Naive thymus-derived CD8-positive, alpha-beta T cell (primary cell): ENCODE measurements around the gene ARHGAP26. TPM values are rescaled to one million over a fixed set of nuclear protein-coding genes. Genes with fewer than 3 reads are reported as not detected.
A peak's percentile ranks its signal among the peaks of the same experiment; 100 is the strongest.

Experiments
- ATAC-seq, 2 donors: fragments of 150-1000 bp; cut with Tn5 transposase in 1 of 2; sonication (Bioruptor Pico), chemical (Tn5 transposase) in 1 of 2; 1 replicate in 1 of 2; 2 replicates in 1 of 2; pipeline ENCODE4 v1.10.0; 2021; ENCODE audit warnings: mild to moderate bottlenecking in 2 of 2, moderate library complexity in 2 of 2
- POLR2A ChIA-PET: fragments of 350-600 bp; sonication (Branson Sonifier 250); formaldehyde crosslinking; loops from one replicate; lab custom pipeline; 2021; ENCODE audit warnings: antibody characterized with exemption; lab: Charles Lee
- DNase-seq, 10 donors: peaks; one replicate each; pipeline versions ENCODE4 v3.0.0 to v3.0.0-alpha.2; 2020 to 2022
- H3K27ac Mint-ChIP-seq, 10 donors: one replicate each; pipeline ENCODE4 v1.8.0; 2020 to 2022; ENCODE audit warnings: mild to moderate bottlenecking in 10 of 10, mixed read lengths in 10 of 10, moderate library complexity in 4 of 10, inconsistent platforms in 1 of 10
- H3K27me3 Mint-ChIP-seq, 5 donors: one replicate each; pipeline ENCODE4 v1.8.0; 2021 to 2022; ENCODE audit warnings: mixed read lengths in 5 of 5
- H3K36me3 Mint-ChIP-seq, 3 donors: one replicate each; pipeline ENCODE4 v1.8.0; 2020 to 2022; ENCODE audit warnings: mixed read lengths in 3 of 3, mild to moderate bottlenecking in 2 of 3, inconsistent platforms in 1 of 3
- H3K4me1 Mint-ChIP-seq, 4 donors: one replicate each; pipeline ENCODE4 v1.8.0; 2021 to 2022; ENCODE audit warnings: mixed read lengths in 4 of 4
- H3K4me3 Mint-ChIP-seq, 10 donors: one replicate each; pipeline ENCODE4 v1.8.0; 2020 to 2022; ENCODE audit warnings: mild to moderate bottlenecking in 10 of 10, mixed read lengths in 10 of 10, moderate library complexity in 6 of 10, inconsistent platforms in 1 of 10
- H3K9me3 Mint-ChIP-seq, 9 donors: one replicate each; pipeline ENCODE4 v1.8.0; 2020 to 2022; ENCODE audit warnings: mixed read lengths in 9 of 9, mild to moderate bottlenecking in 3 of 9, inconsistent platforms in 1 of 9, moderate library complexity in 1 of 9
- polyA plus RNA-seq, 3 donors: library from polyadenylated mRNA; unstranded; fragments of 300-500 nt; fragmentation: Illumina TruSeq; gene quantifications; one replicate each; pipeline ENCODE4 v1.2.3, GENCODE V29; 2021
- total RNA-seq, 8 experiments: library from RNA in 2 of 8; stranded (reverse) in 2 of 8; gene quantifications; one replicate each; pipeline ENCODE4 v1.2.3 and lab custom pipeline; 2021 to 2026

The ARHGAP26 gene
- total and polyA plus RNA-seq, 5 experiments from 2014 or later: 9.1 to 30.5 (median 15.7) TPM

GRCh38 chr5:143064218-143064641 lies 294.1 kb downstream of the ARHGAP26 start:
- H3K4me1 Mint-ChIP-seq: peaks cover 3 to 29% (median 13%) of the 10 kb centered on the region in 4 donors
- peaks cover 29 to 86% (median 73%) of the 10 kb centered on the region in 3 donors for H3K36me3 Mint-ChIP-seq
- peaks cover 0 to 2% (median 0%) of the 10 kb centered on the region in 9 donors for H3K9me3 Mint-ChIP-seq
- DNase-seq (no peak), ATAC-seq (no peak)
- no peak overlapping the region for H3K27ac Mint-ChIP-seq
- no peaks in the 10 kb centered on the region for H3K27me3 Mint-ChIP-seq
- no peak overlapping the region for H3K4me3 Mint-ChIP-seq
- POLR2A ChIA-PET: interaction anchor here (0.7 kb wide), 1 partner anchor 16 kb away, joined by 3 read pairs; no protein-coding TSS in a partner anchor

DNA sequence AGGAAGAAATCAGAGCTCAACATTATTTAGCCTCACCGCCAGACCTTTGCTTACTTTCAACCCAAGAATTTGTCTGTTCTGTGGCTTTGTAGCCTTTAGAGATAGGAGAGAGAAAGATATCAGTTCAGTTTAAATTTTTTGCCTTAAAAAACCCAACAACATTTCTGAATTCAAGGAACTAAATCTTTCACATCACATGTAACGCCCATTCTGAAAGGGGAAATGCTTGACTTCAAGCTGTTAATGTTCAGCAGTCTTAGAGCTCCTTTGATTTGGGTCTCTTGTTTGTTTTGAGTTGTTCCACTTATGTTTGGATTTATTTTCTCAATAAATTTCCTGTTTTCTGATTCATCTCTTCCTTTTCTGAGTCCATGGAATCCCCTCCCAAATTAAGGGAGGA lies 294.5 kb downstream of the ARHGAP26 start:
- no peak for DNase-seq
- POLR2A ChIA-PET: interaction anchor here (0.7 kb wide), 1 partner anchor 15 kb away, joined by 3 read pairs; no protein-coding TSS in a partner anchor
- Mint-ChIP-seq H3K36me3 (peaks cover 33 to 87% (median 78%) of the 10 kb centered on the region in 3 donors), H3K4me3 (no peak overlapping the region), H3K27me3 (no peaks in the 10 kb centered on the region), H3K9me3 (peaks cover 0 to 2% (median 0%) of the 10 kb centered on the region in 9 donors), H3K27ac (no peak overlapping the region), H3K4me1 (peaks cover 3 to 29% (median 13%) of the 10 kb centered on the region in 4 donors)
- no peak for ATAC-seq

GRCh38 chr5:143065185-143065965 lies 295.2 kb downstream of the ARHGAP26 start:
- peaks cover 37 to 89% (median 85%) of the 10 kb centered on the region in 3 donors for H3K36me3 Mint-ChIP-seq
- H3K4me3 Mint-ChIP-seq: no peak overlapping the region
- POLR2A ChIA-PET: no interaction called here
- no peak overlapping the region for H3K27ac Mint-ChIP-seq
- peaks cover 3 to 29% (median 13%) of the 10 kb centered on the region in 4 donors for H3K4me1 Mint-ChIP-seq
- no peak for ATAC-seq
- no peak for DNase-seq
- peaks cover 0 to 2% (median 0%) of the 10 kb centered on the region in 9 donors for H3K9me3 Mint-ChIP-seq
- H3K27me3 Mint-ChIP-seq: no peaks in the 10 kb centered on the region

GRCh38 chr5:143065996-143066522 lies 295.9 kb downstream of the ARHGAP26 start:
- Mint-ChIP-seq H3K4me3 (no peak overlapping the region), H3K9me3 (peaks cover 0 to 4% (median 0%) of the 10 kb centered on the region in 9 donors), H3K27me3 (no peaks in the 10 kb centered on the region), H3K27ac (no peak overlapping the region), H3K4me1 (peaks cover 3 to 29% (median 12%) of the 10 kb centered on the region in 4 donors), H3K36me3 (peaks cover 36 to 89% (median 86%) of the 10 kb centered on the region in 3 donors)
- DNase-seq (no peak), ATAC-seq (no peak)
- POLR2A ChIA-PET: no interaction called here

DNA sequence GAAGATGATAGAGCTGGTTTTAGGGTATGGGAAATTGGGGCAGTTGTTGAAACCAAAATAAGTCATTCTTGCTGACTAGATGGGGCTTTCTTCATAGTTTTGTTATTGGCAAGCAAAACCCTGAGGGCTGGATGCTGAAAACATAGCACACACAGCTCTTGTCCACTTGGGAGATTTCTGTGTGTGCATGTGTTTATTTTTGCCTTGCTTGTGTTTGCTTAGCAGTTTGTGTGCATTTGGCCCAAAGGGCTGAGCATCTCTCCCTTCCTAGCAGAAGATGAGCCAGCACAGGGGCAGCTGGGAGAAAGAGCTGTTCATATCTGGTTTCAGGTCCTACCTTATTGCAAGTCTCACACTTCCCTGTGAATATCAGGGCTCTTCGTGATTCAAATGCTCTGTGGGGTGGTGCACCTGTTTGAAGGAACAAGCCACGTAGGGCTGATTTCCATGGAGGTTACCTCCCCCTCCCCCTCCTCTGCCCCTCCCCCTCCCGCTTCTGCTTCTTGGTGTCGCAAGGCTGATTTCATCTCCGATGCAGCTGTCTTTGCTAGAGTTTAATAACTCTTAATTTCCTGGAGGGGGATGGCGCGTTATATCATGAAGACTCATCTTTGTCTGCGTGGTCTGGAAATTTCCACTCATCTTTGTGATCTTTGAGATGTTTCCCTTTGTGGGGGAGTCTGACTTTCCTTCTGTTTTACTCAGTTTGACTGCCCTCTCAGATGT lies 296.5 kb downstream of the ARHGAP26 start:
- H3K4me1 Mint-ChIP-seq: peaks cover 3 to 29% (median 12%) of the 10 kb centered on the region in 4 donors
- peaks cover 0 to 7% (median 0%) of the 10 kb centered on the region in 9 donors for H3K9me3 Mint-ChIP-seq
- no peaks in the 10 kb centered on the region for H3K27me3 Mint-ChIP-seq
- no peak for ATAC-seq
- POLR2A ChIA-PET: no interaction called here
- no peak for DNase-seq
- H3K4me3 Mint-ChIP-seq: no peak overlapping the region
- H3K27ac Mint-ChIP-seq: peak overlapping the region in 1 of 10 donors; percentile 42
- peaks cover 37 to 86% (median 85%) of the 10 kb centered on the region in 3 donors for H3K36me3 Mint-ChIP-seq

DNA sequence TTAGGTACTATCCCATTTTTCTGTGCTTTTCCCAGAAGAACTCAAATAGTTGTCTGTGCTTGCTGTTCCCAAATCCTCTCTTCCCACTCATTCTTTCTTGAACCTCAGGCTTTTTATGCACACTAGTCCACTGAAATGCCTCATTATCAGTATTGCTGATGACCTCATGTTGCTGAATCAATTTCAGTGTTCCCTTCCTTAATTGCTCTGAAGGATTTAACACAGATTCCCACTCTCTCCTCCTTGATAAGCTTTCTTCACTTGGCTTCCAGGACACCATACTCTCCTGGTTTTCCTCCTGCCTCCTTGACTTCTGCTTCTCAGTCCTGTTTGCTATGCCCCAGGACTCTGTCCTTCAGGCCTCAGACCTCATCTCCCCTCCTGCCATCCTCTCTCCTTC lies 298.5 kb downstream of the ARHGAP26 start:
- H3K9me3 Mint-ChIP-seq: peaks cover 0 to 7% (median 4%) of the 10 kb centered on the region in 9 donors
- peaks cover 30 to 79% (median 75%) of the 10 kb centered on the region in 3 donors for H3K36me3 Mint-ChIP-seq
- POLR2A ChIA-PET: no interaction called here
- no peak overlapping the region for H3K4me3 Mint-ChIP-seq
- ATAC-seq (no peak), DNase-seq (no peak)
- H3K27me3 Mint-ChIP-seq: no peaks in the 10 kb centered on the region
- H3K27ac Mint-ChIP-seq: no peak overlapping the region
- H3K4me1 Mint-ChIP-seq: peaks cover 3 to 29% (median 7%) of the 10 kb centered on the region in 4 donors

DNA sequence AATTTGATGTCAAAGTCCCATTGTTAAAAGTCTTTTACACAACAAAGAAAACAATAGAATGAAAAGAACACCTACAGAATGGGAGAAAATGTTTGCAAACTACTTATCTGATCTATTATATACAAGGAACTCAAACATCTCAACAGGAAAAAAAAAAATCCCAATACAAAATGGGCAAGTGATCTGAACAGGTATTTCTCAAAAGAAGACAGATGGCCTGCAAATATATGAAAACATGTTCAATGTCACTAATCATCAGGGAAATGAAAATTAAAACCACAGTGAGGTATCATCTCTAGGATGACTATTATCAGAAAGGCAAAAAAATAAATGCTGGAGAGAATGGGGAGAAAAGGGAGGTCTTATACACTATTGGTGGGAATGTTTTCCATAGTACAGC lies 301.8 kb downstream of the ARHGAP26 start:
- ATAC-seq: no peak
- H3K9me3 Mint-ChIP-seq: peaks cover 0 to 7% (median 4%) of the 10 kb centered on the region in 9 donors
- H3K4me3 Mint-ChIP-seq: no peak overlapping the region
- DNase-seq: no peak
- H3K36me3 Mint-ChIP-seq: peaks cover 35 to 63% (median 56%) of the 10 kb centered on the region in 3 donors
- H3K4me1 Mint-ChIP-seq: peaks cover 0 to 10% (median 2%) of the 10 kb centered on the region in 4 donors
- POLR2A ChIA-PET: no interaction called here
- no peaks in the 10 kb centered on the region for H3K27me3 Mint-ChIP-seq
- H3K27ac Mint-ChIP-seq: no peak overlapping the region

- H3K27me3 Mint-ChIP-seq: no peaks in the 10 kb centered on the region
- no peak overlapping the region for H3K4me3 Mint-ChIP-seq
- no peak overlapping the region for H3K27ac Mint-ChIP-seq
- DNase-seq (no peak), ATAC-seq (no peak)
- peaks cover 0 to 3% (median 1%) of the 10 kb centered on the region in 4 donors for H3K4me1 Mint-ChIP-seq
- H3K9me3 Mint-ChIP-seq: peaks cover 0 to 7% (median 4%) of the 10 kb centered on the region in 9 donors
- peaks cover 35 to 58% (median 49%) of the 10 kb centered on the region in 3 donors for H3K36me3 Mint-ChIP-seq
- POLR2A ChIA-PET: no interaction called here
Measured at GRCh38 chr5:143072734-143073133, 302.6 kb downstream of the ARHGAP26 start.

DNA sequence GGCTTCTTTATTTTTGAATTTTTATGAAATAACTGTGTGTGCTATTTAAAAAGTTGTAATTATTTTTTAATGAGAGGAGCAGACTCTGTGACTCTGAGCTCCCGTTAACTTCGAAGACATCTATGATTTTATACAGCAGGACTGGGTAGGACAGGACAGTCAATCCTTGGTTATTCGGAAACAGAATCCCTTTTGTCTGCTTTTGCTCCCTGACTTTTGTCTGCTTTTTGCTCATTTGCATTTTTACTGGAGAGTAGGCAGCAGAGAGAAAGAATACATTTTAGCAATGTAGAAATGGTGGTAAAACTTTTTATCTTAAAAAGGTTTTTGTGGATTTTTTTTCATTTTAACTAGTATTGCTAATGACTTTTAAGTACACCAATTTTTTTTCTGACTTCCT lies 303.6 kb downstream of the ARHGAP26 start:
- H3K36me3 Mint-ChIP-seq: peaks cover 28 to 50% (median 41%) of the 10 kb centered on the region in 3 donors
- peaks cover 0 to 7% (median 4%) of the 10 kb centered on the region in 9 donors for H3K9me3 Mint-ChIP-seq
- ATAC-seq: no peak
- no peak overlapping the region for H3K4me3 Mint-ChIP-seq
- POLR2A ChIA-PET: no interaction called here
- H3K27me3 Mint-ChIP-seq: no peaks in the 10 kb centered on the region
- peak overlapping the region in 1 of 10 donors; percentile 27 for H3K27ac Mint-ChIP-seq
- peaks cover 0 to 3% (median 0%) of the 10 kb centered on the region in 4 donors for H3K4me1 Mint-ChIP-seq
- DNase-seq: no peak

GRCh38 chr5:143074414-143074996 lies 304.3 kb downstream of the ARHGAP26 start:
- no peak for ATAC-seq
- POLR2A ChIA-PET: no interaction called here
- Mint-ChIP-seq H3K4me1 (no peaks in the 10 kb centered on the region), H3K36me3 (peaks cover 21 to 42% (median 34%) of the 10 kb centered on the region in 3 donors), H3K27ac (peak overlapping the region in 1 of 10 donors; percentile 20), H3K4me3 (no peak overlapping the region), H3K9me3 (peaks cover 0 to 7% (median 4%) of the 10 kb centered on the region in 9 donors), H3K27me3 (no peaks in the 10 kb centered on the region)
- DNase-seq: no peak

DNA sequence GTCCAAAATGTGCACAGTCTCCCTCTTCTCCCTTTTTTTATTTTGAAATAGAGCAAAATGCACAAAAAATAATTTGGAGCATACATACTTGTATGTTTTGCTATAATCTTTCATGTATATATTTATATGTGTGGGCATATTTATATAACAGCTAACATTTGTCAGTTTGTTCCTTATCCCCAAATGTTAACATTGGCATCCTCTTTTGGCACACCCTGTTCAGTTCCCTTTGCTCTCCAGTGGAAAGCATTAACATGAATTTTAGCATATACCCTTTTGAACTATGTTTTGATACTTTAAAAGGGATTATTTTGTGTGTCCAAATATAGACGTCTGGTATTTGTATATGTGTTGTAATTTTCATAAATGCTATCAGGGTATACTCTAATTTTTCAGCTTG lies 306.2 kb downstream of the ARHGAP26 start:
- peaks cover 0 to 9% (median 0%) of the 10 kb centered on the region in 4 donors for H3K4me1 Mint-ChIP-seq
- H3K27ac Mint-ChIP-seq: no peak overlapping the region
- H3K4me3 Mint-ChIP-seq: no peak overlapping the region
- H3K9me3 Mint-ChIP-seq: peaks cover 0 to 4% (median 0%) of the 10 kb centered on the region in 9 donors
- DNase-seq: no peak
- no peaks in the 10 kb centered on the region for H3K27me3 Mint-ChIP-seq
- POLR2A ChIA-PET: interaction anchor here (0.7 kb wide), 1 partner anchor 1478 kb away, joined by 5 read pairs; no protein-coding TSS in a partner anchor
- H3K36me3 Mint-ChIP-seq: peaks cover 7 to 31% (median 15%) of the 10 kb centered on the region in 3 donors
- ATAC-seq: no peak

- Mint-ChIP-seq H3K36me3 (peaks cover 5 to 29% (median 7%) of the 10 kb centered on the region in 3 donors), H3K27me3 (no peaks in the 10 kb centered on the region), H3K9me3 (no peaks in the 10 kb centered on the region), H3K27ac (no peak overlapping the region), H3K4me3 (no peak overlapping the region), H3K4me1 (peaks cover 0 to 11% (median 0%) of the 10 kb centered on the region in 4 donors)
- POLR2A ChIA-PET: no interaction called here
- DNase-seq: no peak
- ATAC-seq: no peak
Measured at GRCh38 chr5:143077453-143078103, 307.4 kb downstream of the ARHGAP26 start.
